ENCODE measurements around the gene DDX10. TPM values are rescaled to one million over a fixed set of nuclear protein-coding genes. Genes with fewer than 3 reads are reported as not detected.

Gene DDX10
- total and polyA plus RNA-seq, 2 of the 8 experiments (the other 6 are each of a cell fraction or from before 2014, with no cell fraction given) = 49.2 to 52.2 TPM

DNA sequence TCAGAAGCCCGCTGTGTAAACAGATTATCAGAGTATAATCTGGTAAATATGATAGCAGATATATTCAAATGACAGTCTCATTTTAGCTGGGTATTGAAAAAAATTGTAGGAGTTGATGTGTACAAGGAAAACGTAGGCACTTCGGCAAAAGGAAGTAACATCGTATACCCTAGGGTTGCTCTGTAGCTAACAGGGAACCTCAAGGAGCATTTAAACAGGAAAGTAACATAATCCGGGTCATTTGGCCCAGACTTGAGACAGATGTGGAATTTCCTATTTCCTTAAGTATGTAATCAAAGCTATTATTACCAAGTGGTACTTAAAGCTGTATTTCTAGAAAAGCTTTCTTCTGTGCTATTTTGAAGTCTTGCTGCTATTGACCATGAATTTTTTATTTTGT, 215.6 kb downstream of the DDX10 start:
- ChIA-PET CTCF (ENCODE audit: partially characterized antibody) (interaction anchor here (1.0 kb wide), 1 partner anchor 20 kb away, joined by 3 read pairs; no protein-coding TSS in a partner anchor), POLR2A (ENCODE audit: partially characterized antibody) (no interaction called here)
- no peak overlapping the region for H4K91ac ChIP-seq (replicated peaks; ENCODE audit: insufficient read length, low read length)
- H3K79me2 ChIP-seq (ENCODE audit: control insufficient read depth in 1 of 2, insufficient read depth in 2 of 2, low read length in 2 of 2) = no peaks in the 10 kb centered on the region
- no peak overlapping the region for H3K56ac ChIP-seq (replicated peaks; ENCODE audit: insufficient read length, low read depth, low read length)
- no peak overlapping the region for H4K5ac ChIP-seq (ENCODE audit: insufficient read length, low read depth, low read length)
- H4K20me1 ChIP-seq (replicated peaks in 1 of 2; ENCODE audit: control insufficient read depth in 1 of 2, insufficient read depth in 2 of 2, low read length in 2 of 2) = no peaks in the 10 kb centered on the region
- no peak overlapping the region for H2AFZ ChIP-seq (ENCODE audit: low read length)
- no peaks in the 10 kb centered on the region for H3K9me3 ChIP-seq (ENCODE audit: insufficient read depth in 2 of 2, low read depth in 1 of 2, low read length in 1 of 2)
- no peak overlapping the region for H3K14ac ChIP-seq (ENCODE audit: insufficient read length)
- no peak overlapping the region for H3K4me2 ChIP-seq (ENCODE audit: insufficient read depth in 1 of 2, low read depth in 2 of 2, low read length in 2 of 2)
- H2BK12ac ChIP-seq (ENCODE audit: low read depth, low read length) = no peak overlapping the region
- no peak overlapping the region for H3K4me3 ChIP-seq (ENCODE audit: extremely low read depth in 1 of 4, insufficient read depth in 2 of 4, low read depth in 3 of 4, low read length in 4 of 4)
- H3K27me3 ChIP-seq (replicated peaks in 1 of 4; ENCODE audit: control insufficient read depth in 3 of 4, extremely low read depth in 1 of 4, insufficient read depth in 3 of 4, low read length in 3 of 4) = no peaks in the 10 kb centered on the region
- WGBS, 2 experiments (ENCODE audit: extremely low coverage in 1 of 2, insufficient coverage in 1 of 2, insufficient read length in 1 of 2, insufficient replicate concordance in 2 of 2, low coverage in 1 of 2, low lambda C conversion rate in 2 of 2, missing lambda C conversion rate in 1 of 2) = 74% methylated on average over 5 of the region's 5 CpGs; no CpG with 5 or more reads in 1 of the 2 experiments
- H2BK5ac ChIP-seq (ENCODE audit: low read depth, low read length) = no peak overlapping the region
- H3K79me1 ChIP-seq (ENCODE audit: low read depth, low read length) = no peaks in the 10 kb centered on the region
- no peak overlapping the region for H3K4ac ChIP-seq (replicated peaks; ENCODE audit: insufficient read length, low read depth, low read length)
- H3K23me2 ChIP-seq (ENCODE audit: low read depth, low read length) = no peaks in the 10 kb centered on the region
- no peaks in the 10 kb centered on the region for H3K36me3 ChIP-seq (ENCODE audit: control insufficient read depth in 2 of 4, insufficient read depth in 4 of 4, low read length in 3 of 4)
- H2BK15ac ChIP-seq (ENCODE audit: low read length) = no peak overlapping the region
- no peak overlapping the region for H3K23ac ChIP-seq (ENCODE audit: insufficient read length)
- H2BK20ac ChIP-seq (ENCODE audit: low read length) = no peak overlapping the region
- no peak overlapping the region for H4K8ac ChIP-seq (ENCODE audit: extremely low read depth, insufficient read depth, low read length)
- H3K18ac ChIP-seq (ENCODE audit: extremely low read depth, low read length) = no peak overlapping the region
- no peak for FAIRE-seq
- TF ChIP-seq SIN3A (conservative IDR thresholded peaks at IDR 0.05 in 1 of 2, IDR thresholded peaks at IDR 0.05 in 1 of 2; ENCODE audit: low read depth in 1 of 2, low read length in 2 of 2) (no peak), TBP (IDR thresholded peaks at IDR 0.05; ENCODE audit: low read depth, low read length) (no peak), BRCA1 (IDR thresholded peaks at IDR 0.05; ENCODE audit: low read depth, low read length) (no peak), EZH2 (IDR thresholded peaks at IDR 0.05; ENCODE audit: low read depth, low read length, severe bottlenecking) (no peak), MAFK (IDR thresholded peaks at IDR 0.05; ENCODE audit: low read depth, low read length) (no peak), POLR2A (IDR thresholded peaks at IDR 0.05; ENCODE audit: control extremely low read depth in 1 of 2, low read depth in 2 of 2, low read length in 2 of 2) (no peak)
- TF ChIP-seq, protein P1, sequence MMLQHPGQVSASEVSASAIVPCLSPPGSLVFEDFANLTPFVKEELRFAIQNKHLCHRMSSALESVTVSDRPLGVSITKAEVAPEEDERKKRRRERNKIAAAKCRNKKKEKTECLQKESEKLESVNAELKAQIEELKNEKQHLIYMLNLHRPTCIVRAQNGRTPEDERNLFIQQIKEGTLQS (IDR thresholded peaks at IDR 0.05; ENCODE audit: insufficient read depth, low read depth, low read length) = no peak
- H2AK5ac ChIP-seq (ENCODE audit: low read depth, low read length) = no peak overlapping the region
- no peak for DNase-seq (ENCODE audit: low read depth in 1 of 2, low spot score in 2 of 2)
- H3K4me1 ChIP-seq (replicated peaks in 1 of 4; ENCODE audit: control insufficient read depth in 3 of 4, insufficient read depth in 4 of 4, low read length in 3 of 4) = peaks cover 0 to 5% (median 0%) of the 10 kb centered on the region in 4 experiments; a peak in 1 of 7 replicates
- no peak overlapping the region for H2BK120ac ChIP-seq (replicated peaks; ENCODE audit: low read depth, low read length)
- H3K9ac ChIP-seq (replicated peaks in 1 of 4; ENCODE audit: extremely low read depth in 1 of 4, low read depth in 3 of 4, low read length in 3 of 4) = no peak overlapping the region
- no peak overlapping the region for H3K27ac ChIP-seq (ENCODE audit: low read depth, low read length)

Data from H1 (cell line).